ENCODE measurements around the gene NCCRP1. TPM values are rescaled to one million over a fixed set of nuclear protein-coding genes. Genes with fewer than 3 reads are reported as not detected.

NCCRP1 gene
- total RNA-seq, 1 experiment from 2014 or later, result 23.2 TPM

DNA sequence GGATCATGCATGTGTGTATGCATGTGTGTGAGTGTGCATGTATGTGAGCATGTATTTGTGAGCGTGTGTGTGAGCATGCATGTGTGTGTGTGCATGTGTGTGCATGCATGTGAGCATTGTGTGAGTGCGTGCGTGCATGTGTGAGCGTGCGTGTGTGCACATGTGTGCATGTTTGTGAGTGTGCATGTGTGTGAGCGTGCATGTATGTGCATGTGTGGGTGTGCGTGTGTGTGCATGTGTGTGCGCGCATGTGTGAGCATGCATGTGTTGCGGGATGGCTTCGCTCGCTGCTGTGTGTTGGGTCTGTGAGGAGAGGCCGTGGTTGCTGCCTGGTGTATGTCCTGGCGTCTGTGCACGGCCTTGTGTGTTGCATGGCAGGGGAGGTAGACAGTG lies 38.8 kb upstream of the NCCRP1 start:
- H3K4me2 ChIP-seq, result no peak overlapping the region
- H3K79me2 ChIP-seq (ENCODE audit: low read depth), result peaks cover 70% of the 10 kb centered on the region
- no peaks in the 10 kb centered on the region for H3K36me3 ChIP-seq (ENCODE audit: low read depth)
- ChIA-PET CTCF (no interaction called here), POLR2A (ENCODE audit: unreplicated experiment) (no interaction called here)
- no peaks in the 10 kb centered on the region for H3K27me3 ChIP-seq (ENCODE audit: insufficient read depth, low read depth)
- no peak overlapping the region for H3K27ac ChIP-seq
- TF ChIP-seq, protein P1, sequence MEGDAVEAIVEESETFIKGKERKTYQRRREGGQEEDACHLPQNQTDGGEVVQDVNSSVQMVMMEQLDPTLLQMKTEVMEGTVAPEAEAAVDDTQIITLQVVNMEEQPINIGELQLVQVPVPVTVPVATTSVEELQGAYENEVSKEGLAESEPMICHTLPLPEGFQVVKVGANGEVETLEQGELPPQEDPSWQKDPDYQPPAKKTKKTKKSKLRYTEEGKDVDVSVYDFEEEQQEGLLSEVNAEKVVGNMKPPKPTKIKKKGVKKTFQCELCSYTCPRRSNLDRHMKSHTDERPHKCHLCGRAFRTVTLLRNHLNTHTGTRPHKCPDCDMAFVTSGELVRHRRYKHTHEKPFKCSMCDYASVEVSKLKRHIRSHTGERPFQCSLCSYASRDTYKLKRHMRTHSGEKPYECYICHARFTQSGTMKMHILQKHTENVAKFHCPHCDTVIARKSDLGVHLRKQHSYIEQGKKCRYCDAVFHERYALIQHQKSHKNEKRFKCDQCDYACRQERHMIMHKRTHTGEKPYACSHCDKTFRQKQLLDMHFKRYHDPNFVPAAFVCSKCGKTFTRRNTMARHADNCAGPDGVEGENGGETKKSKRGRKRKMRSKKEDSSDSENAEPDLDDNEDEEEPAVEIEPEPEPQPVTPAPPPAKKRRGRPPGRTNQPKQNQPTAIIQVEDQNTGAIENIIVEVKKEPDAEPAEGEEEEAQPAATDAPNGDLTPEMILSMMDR (conservative IDR thresholded peaks at IDR 0.05), result no peak
- TF ChIP-seq EZH2 (IDR thresholded peaks at IDR 0.05; ENCODE audit: low read depth), result no peak
- H3K9me2 ChIP-seq (ENCODE audit: insufficient read depth), result no peaks in the 10 kb centered on the region
- no peaks in the 10 kb centered on the region for H3K9me3 ChIP-seq (ENCODE audit: insufficient read depth, low read depth)
- H4K20me1 ChIP-seq (ENCODE audit: insufficient read depth), result peaks cover 55% of the 10 kb centered on the region
- peaks cover 37% of the 10 kb centered on the region; the same call in 1 of the 2 replicates for H3F3A ChIP-seq (ENCODE audit: insufficient read depth, low read depth)
- peaks cover 43% of the 10 kb centered on the region for H3K4me1 ChIP-seq (replicated peaks; ENCODE audit: insufficient read depth)
- no TSS peak for BruUV-seq (replicated peaks)
- intact Hi-C loops (cut with micrococcal nuclease; ENCODE audit: unreplicated experiment), result no loop called here
- no peak for DNase-seq
- H2AFZ ChIP-seq, result no peak overlapping the region
- no peak overlapping the region for H3K4me3 ChIP-seq

- intact Hi-C loops (cut with micrococcal nuclease; ENCODE audit: unreplicated experiment), result no loop called here
- DNase-seq, result no peak
- H3K9me3 ChIP-seq (ENCODE audit: insufficient read depth, low read depth), result no peaks in the 10 kb centered on the region
- peaks cover 57% of the 10 kb centered on the region for H4K20me1 ChIP-seq (ENCODE audit: insufficient read depth)
- no peak overlapping the region for H2AFZ ChIP-seq
- H3K4me1 ChIP-seq (replicated peaks; ENCODE audit: insufficient read depth), result peaks cover 37% of the 10 kb centered on the region
- H3K4me2 ChIP-seq, result no peak overlapping the region
- H3K27ac ChIP-seq, result no peak overlapping the region
- BruUV-seq (replicated peaks), result no TSS peak
- TF ChIP-seq EZH2 (IDR thresholded peaks at IDR 0.05; ENCODE audit: low read depth), result no peak
- TF ChIP-seq, protein P1 (conservative IDR thresholded peaks at IDR 0.05), result no peak
- no peaks in the 10 kb centered on the region for H3K27me3 ChIP-seq (ENCODE audit: insufficient read depth, low read depth)
- POLR2A ChIA-PET (ENCODE audit: unreplicated experiment), result no interaction called here
- H3F3A ChIP-seq (ENCODE audit: insufficient read depth, low read depth), result peaks cover 30% of the 10 kb centered on the region; the same call in 1 of the 2 replicates
- H3K79me2 ChIP-seq (ENCODE audit: low read depth), result peaks cover 62% of the 10 kb centered on the region
- CTCF ChIA-PET, result no interaction called here
- no peaks in the 10 kb centered on the region for H3K36me3 ChIP-seq (ENCODE audit: low read depth)
- H3K4me3 ChIP-seq, result no peak overlapping the region
- no peaks in the 10 kb centered on the region for H3K9me2 ChIP-seq (ENCODE audit: insufficient read depth)
Observed at GRCh38 chr19:39158646-39159260, 38.0 kb upstream of the NCCRP1 start.

GRCh38 chr19:39160523-39160861 lies 36.3 kb upstream of the NCCRP1 start:
- Histone ChIP-seq H3K4me1 (replicated peaks; ENCODE audit: insufficient read depth) (peaks cover 21% of the 10 kb centered on the region), H3K36me3 (ENCODE audit: low read depth) (no peaks in the 10 kb centered on the region), H2AFZ (no peak overlapping the region), H3K4me2 (no peak overlapping the region), H3K9me3 (ENCODE audit: insufficient read depth, low read depth) (no peaks in the 10 kb centered on the region), H3K9me2 (ENCODE audit: insufficient read depth) (no peaks in the 10 kb centered on the region), H4K20me1 (ENCODE audit: insufficient read depth) (peaks cover 48% of the 10 kb centered on the region), H3K4me3 (no peak overlapping the region), H3K79me2 (ENCODE audit: low read depth) (peaks cover 55% of the 10 kb centered on the region), H3K27me3 (ENCODE audit: insufficient read depth, low read depth) (no peaks in the 10 kb centered on the region), H3F3A (ENCODE audit: insufficient read depth, low read depth) (peaks cover 13% of the 10 kb centered on the region; the same call in 1 of the 2 replicates), H3K27ac (no peak overlapping the region)
- POLR2A ChIA-PET (ENCODE audit: unreplicated experiment), result no interaction called here
- DNase-seq, result no peak
- intact Hi-C loops (cut with micrococcal nuclease; ENCODE audit: unreplicated experiment), result no loop called here
- BruUV-seq (replicated peaks), result no TSS peak
- TF ChIP-seq EZH2 (IDR thresholded peaks at IDR 0.05; ENCODE audit: low read depth), result no peak
- TF ChIP-seq, protein P1 (conservative IDR thresholded peaks at IDR 0.05), result no peak
- CTCF ChIA-PET, result no interaction called here

Data from PC-9 (cell line).